HepG2 (cell line): ENCODE results near the gene MYH9. TPM values are rescaled to one million over a fixed set of nuclear protein-coding genes. Genes with fewer than 3 reads are reported as not detected.
A peak's percentile ranks its signal among the peaks of the same experiment; 100 is the strongest.

Experiments used
- CREBL2 ChIP-seq: sonication (generic); formaldehyde crosslinking; IDR thresholded peaks from 2 replicates; pipeline ENCODE4 v1.8.1; 2023; ENCODE audit warnings: missing genetic modification reagents, mild to moderate bottlenecking, borderline replicate concordance
- ELF4 ChIP-seq: sonication (generic); formaldehyde crosslinking; IDR thresholded peaks from 2 replicates; pipeline ENCODE4 v1.5.0; 2020; ENCODE audit warnings: missing genetic modification reagents, mild to moderate bottlenecking, moderate library complexity, borderline replicate concordance
- FUBP1 ChIP-seq: sonication (generic); formaldehyde crosslinking; IDR thresholded peaks from 2 replicates; pipeline ENCODE4 v1.5.1; 2020; ENCODE audit warnings: missing genetic modification reagents, mild to moderate bottlenecking, borderline replicate concordance
- GATA4 ChIP-seq: sonication (generic); IDR thresholded peaks from 2 replicates; pipeline ENCODE4 v1.6.1; 2016; ENCODE audit warnings: antibody characterized with exemption, low read depth, borderline replicate concordance
- GLI4 ChIP-seq: sonication (generic); formaldehyde crosslinking; IDR thresholded peaks from 2 replicates; pipeline ENCODE4 v1.5.1; 2020; ENCODE audit warnings: missing genetic modification reagents, mild to moderate bottlenecking, moderate library complexity, borderline replicate concordance
- GTF3A ChIP-seq: sonication (generic); formaldehyde crosslinking; conservative IDR thresholded peaks from 2 replicates; pipeline ENCODE4 v1.4.0; 2020; ENCODE audit warnings: mild to moderate bottlenecking, missing genetic modification reagents
- IRF2 ChIP-seq: IDR thresholded peaks from 2 replicates; pipeline ENCODE4 v1.6.1; 2018; ENCODE audit warnings: missing genetic modification reagents, missing compliant biosample characterization
- KMT2B ChIP-seq: IDR thresholded peaks from 2 replicates; pipeline ENCODE4 v1.6.1; 2016; ENCODE audit warnings: missing genetic modification reagents, missing compliant biosample characterization
- MLLT10 ChIP-seq: sonication (generic); formaldehyde crosslinking; IDR thresholded peaks from 2 replicates; pipeline ENCODE4 v1.4.0; 2020; ENCODE audit warnings: missing genetic modification reagents
- MLXIP ChIP-seq: sonication (generic); formaldehyde crosslinking; IDR thresholded peaks from 2 replicates; pipeline ENCODE4 v1.9.0; 2021; ENCODE audit warnings: missing genetic modification reagents, borderline replicate concordance
- NFE2L2 ChIP-seq: fragments of 150-350 bp; IDR thresholded peaks from 2 replicates; pipeline ENCODE4 v1.6.1; 2014; ENCODE audit warnings: low read length
- NPAS2 ChIP-seq: sonication (generic); formaldehyde crosslinking; IDR thresholded peaks from 2 replicates; pipeline ENCODE4 v1.8.0; 2022; ENCODE audit warnings: mild to moderate bottlenecking, missing genetic modification reagents, borderline replicate concordance
- PHF8 ChIP-seq: sonication (generic); formaldehyde crosslinking; IDR thresholded peaks from 2 replicates; pipeline ENCODE4 v1.5.0; 2020; ENCODE audit warnings: missing genetic modification reagents
- RBM22 ChIP-seq: fragments of 200-400 bp; formaldehyde crosslinking; optimal IDR thresholded peaks from 2 replicates; pipeline ENCODE3; 2017; ENCODE audit warnings: mild to moderate bottlenecking, low read length, moderate library complexity
- REXO4 ChIP-seq: sonication (generic); formaldehyde crosslinking; IDR thresholded peaks from 2 replicates; pipeline ENCODE4 v1.8.0; 2022; ENCODE audit warnings: missing genetic modification reagents, mild to moderate bottlenecking, borderline replicate concordance
- TGIF2 ChIP-seq: IDR thresholded peaks from 2 replicates; pipeline ENCODE4 v1.6.1; 2016; ENCODE audit warnings: control low read depth, missing compliant biosample characterization
- ZNF124 ChIP-seq: sonication (generic); formaldehyde crosslinking; IDR thresholded peaks from 2 replicates; pipeline ENCODE4 v1.4.0; 2020; ENCODE audit warnings: missing genetic modification reagents
- ZNF441 ChIP-seq: sonication (generic); formaldehyde crosslinking; IDR thresholded peaks from 2 replicates; pipeline ENCODE4 v1.7.0; 2021; ENCODE audit warnings: missing genetic modification reagents, borderline replicate concordance
- ZNF576 ChIP-seq: sonication (generic); formaldehyde crosslinking; IDR thresholded peaks from 2 replicates; pipeline ENCODE4 v1.4.0; 2020; ENCODE audit warnings: mild to moderate bottlenecking, missing genetic modification reagents
- ZNF773 ChIP-seq: sonication (generic); formaldehyde crosslinking; IDR thresholded peaks from 2 replicates; pipeline ENCODE4 v1.4.0; 2020; ENCODE audit warnings: missing genetic modification reagents, borderline replicate concordance
- ZSCAN21 ChIP-seq: sonication (generic); formaldehyde crosslinking; IDR thresholded peaks from 2 replicates; pipeline ENCODE4 v1.8.0; 2022; ENCODE audit warnings: mild to moderate bottlenecking, missing genetic modification reagents, moderate library complexity, borderline replicate concordance
- polyA plus RNA-seq, 8 experiments: library from polyadenylated mRNA; depleted of rRNA in 3 of 8; stranded (reverse) in 7 of 8; unstranded in 1 of 8; fragments of >200 nt; fragmentation: Illumina TruSeq in 4 of 8; extraction: Trizol in 4 of 8; gene quantifications; 2 replicates each; pipeline versions ENCODE4 v1.2.1 to v1.2.3, GENCODE V29; 2011 to 2016; ENCODE audit warnings: low read depth in 4 of 8, missing spikeins in 1 of 8, mixed read lengths in 1 of 8; ENCODE audit not compliant: insufficient read depth in 1 of 8
- total RNA-seq, 5 experiments: library from RNA; depleted of rRNA; stranded (reverse); fragments of >200 nt; fragmentation: Illumina TruSeq; extraction: Trizol; gene quantifications; 2 replicates each; pipeline ENCODE4 v1.2.3, GENCODE V29; 2016; ENCODE audit warnings: low read depth in 1 of 5
- TF ChIP-seq, protein P1 (sequence below): fragments of 450-650 bp; IDR thresholded peaks from 2 replicates; pipeline ENCODE4 v1.6.1; 2016

Gene MYH9
- total and polyA plus RNA-seq, 2 of the 13 experiments (the other 11 are each of a cell fraction or from before 2014, with no cell fraction given): 50.7 to 98.5 TPM

DNA sequence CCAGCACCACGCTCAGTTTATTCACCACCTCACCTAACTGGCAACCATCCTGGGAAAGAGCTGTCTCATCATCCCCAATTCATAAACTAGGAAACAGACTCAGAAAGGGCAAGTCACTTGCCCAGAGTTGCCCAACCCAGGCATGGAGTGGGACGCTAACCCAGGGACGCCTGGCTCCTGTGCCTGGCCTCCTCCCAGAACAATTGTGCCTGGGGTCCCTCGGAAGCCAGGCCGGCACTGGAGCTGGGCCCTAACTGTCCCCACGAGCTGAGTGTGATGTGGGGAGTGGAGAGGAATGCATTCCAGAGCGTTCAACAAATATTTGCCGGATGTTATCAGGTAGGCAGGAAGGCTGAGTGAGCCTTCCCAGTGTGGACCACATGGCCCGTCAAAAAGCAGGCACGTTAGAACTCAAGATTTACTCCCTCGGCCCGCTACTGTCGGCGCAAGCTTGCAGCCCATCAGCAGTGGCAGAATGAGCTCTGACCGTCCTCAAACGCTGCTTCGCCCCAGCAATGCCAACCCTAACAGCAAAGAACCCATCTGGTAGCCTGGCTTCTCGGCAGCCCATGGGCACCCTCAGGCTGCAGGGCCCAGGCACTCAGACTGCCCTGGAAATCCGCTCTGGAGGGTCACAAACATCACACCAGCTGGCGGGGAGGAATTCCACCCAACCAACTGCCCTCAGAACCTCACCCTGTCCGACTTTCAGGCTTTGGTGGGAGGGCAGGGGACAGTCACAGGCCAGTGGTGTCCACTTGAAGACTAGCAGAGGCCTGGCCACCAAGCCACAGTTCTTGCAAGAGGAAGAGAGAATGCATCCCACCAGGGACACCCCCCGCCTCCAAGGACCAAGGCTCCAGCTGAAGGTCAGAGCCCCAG, 35.6 kb downstream of the MYH9 start (continued):
- TF ChIP-seq MLXIP (CRISPR knock-in tag) (no peak), NFE2L2 (no peak), IRF2 (CRISPR knock-in tag) (no peak; the same call in 1 of the 2 replicates), ZNF773 (CRISPR knock-in tag) (no peak), MLLT10 (CRISPR knock-in tag) (no peak), ZNF576 (CRISPR knock-in tag) (no peak), GATA4 (0 out of 2 replicates have a peak, but pooled peaks have one; percentile 53), ZNF441 (CRISPR knock-in tag) (peak; percentile 38; the same call in 1 of the 2 replicates), ZSCAN21 (CRISPR knock-in tag) (peak; percentile 96), REXO4 (CRISPR knock-in tag) (no peak), NPAS2 (CRISPR knock-in tag) (no peak), PHF8 (CRISPR knock-in tag) (no peak; the same call in 1 of the 2 replicates), TGIF2 (CRISPR knock-in tag) (peak; percentile 88), GLI4 (CRISPR knock-in tag) (no peak), GTF3A (CRISPR knock-in tag) (no peak; the same call in 1 of the 2 replicates), ELF4 (CRISPR knock-in tag) (no peak), KMT2B (CRISPR knock-in tag) (no peak; the same call in none of the 2 replicates), FUBP1 (CRISPR knock-in tag) (no peak), ZNF124 (CRISPR knock-in tag) (0 out of 2 replicates have a peak, but pooled peaks have one; percentile 21), CREBL2 (CRISPR knock-in tag) (no peak), RBM22 (peak; percentile 90)
- TF ChIP-seq, protein P1, sequence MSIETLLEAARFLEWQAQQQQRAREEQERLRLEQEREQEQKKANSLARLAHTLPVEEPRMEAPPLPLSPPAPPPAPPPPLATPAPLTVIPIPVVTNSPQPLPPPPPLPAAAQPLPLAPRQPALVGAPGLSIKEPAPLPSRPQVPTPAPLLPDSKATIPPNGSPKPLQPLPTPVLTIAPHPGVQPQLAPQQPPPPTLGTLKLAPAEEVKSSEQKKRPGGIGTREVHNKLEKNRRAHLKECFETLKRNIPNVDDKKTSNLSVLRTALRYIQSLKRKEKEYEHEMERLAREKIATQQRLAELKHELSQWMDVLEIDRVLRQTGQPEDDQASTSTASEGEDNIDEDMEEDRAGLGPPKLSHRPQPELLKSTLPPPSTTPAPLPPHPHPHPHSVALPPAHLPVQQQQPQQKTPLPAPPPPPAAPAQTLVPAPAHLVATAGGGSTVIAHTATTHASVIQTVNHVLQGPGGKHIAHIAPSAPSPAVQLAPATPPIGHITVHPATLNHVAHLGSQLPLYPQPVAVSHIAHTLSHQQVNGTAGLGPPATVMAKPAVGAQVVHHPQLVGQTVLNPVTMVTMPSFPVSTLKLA: peak; percentile 56; the same call in 1 of the 2 replicates
